Nephron progenitor cell (in vitro differentiated cells): ENCODE data around the gene NOL6.
A peak's percentile ranks its signal among the peaks of the same experiment; 100 is the strongest.
"Not testable (repeated sequence)": the region's sequence is repeated elsewhere in the genome, so short reads cannot be mapped to it uniquely, and the experiment has no call there.

Source experiments
- DNase-seq: peaks from one replicate; pipeline ENCODE4 v3.0.0; 2021
- H3K27ac Mint-ChIP-seq: 2 replicates; pipeline ENCODE4 v1.8.0; 2021; ENCODE audit warnings: mild to moderate bottlenecking, moderate library complexity, mixed read lengths
- H3K27me3 Mint-ChIP-seq: 2 replicates; pipeline ENCODE4 v1.8.0; 2021; ENCODE audit warnings: mild to moderate bottlenecking, low read depth, mixed read lengths; ENCODE audit not compliant: poor library complexity
- H3K36me3 Mint-ChIP-seq: 2 replicates; pipeline ENCODE4 v1.8.0; 2021; ENCODE audit warnings: low read depth, mixed read lengths
- H3K4me1 Mint-ChIP-seq: 2 replicates; pipeline ENCODE4 v1.8.0; 2021; ENCODE audit warnings: mixed read lengths
- H3K4me3 Mint-ChIP-seq: 2 replicates; pipeline ENCODE4 v1.8.0; 2021; ENCODE audit warnings: mild to moderate bottlenecking, moderate library complexity, mixed read lengths
- H3K9me3 Mint-ChIP-seq: 2 replicates; pipeline ENCODE4 v1.8.0; 2021; ENCODE audit warnings: mild to moderate bottlenecking, moderate library complexity, mixed read lengths
- TF ChIP-seq, protein P1 (sequence below): fragments of 200-600 bp; sonication (generic); IDR thresholded peaks from 2 replicates; pipeline ENCODE4 v1.5.0; 2021; ENCODE audit warnings: antibody characterized with exemption

NOL6 gene

DNA sequence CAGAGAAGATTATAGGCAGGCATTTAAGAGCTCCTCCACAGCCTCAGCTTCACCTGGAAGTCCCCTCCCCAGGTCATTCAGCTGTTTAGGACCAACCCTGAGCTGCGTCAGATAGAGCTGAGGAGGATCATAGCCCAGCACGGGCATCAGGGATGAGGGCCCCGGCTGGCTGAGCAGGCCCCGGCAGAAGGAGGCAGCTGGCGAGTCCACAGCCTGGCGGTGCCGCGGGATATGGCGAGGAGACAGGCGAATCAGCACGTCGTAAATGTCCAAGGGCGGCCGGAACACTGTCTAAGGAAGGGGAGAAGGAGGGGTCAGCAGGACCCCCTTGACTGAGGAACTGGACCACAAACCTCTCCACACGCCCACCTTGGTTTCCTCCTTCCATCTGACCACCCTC lies 10.6 kb downstream of the NOL6 start:
- peaks cover 5% of the 10 kb centered on the region for H3K4me1 Mint-ChIP-seq
- H3K27ac Mint-ChIP-seq: no peak overlapping the region
- no peak overlapping the region for H3K4me3 Mint-ChIP-seq
- H3K27me3 Mint-ChIP-seq: no peaks in the 10 kb centered on the region
- DNase-seq: no peak
- H3K9me3 Mint-ChIP-seq: no peaks in the 10 kb centered on the region
- peaks cover 23% of the 10 kb centered on the region for H3K36me3 Mint-ChIP-seq
- TF ChIP-seq, protein P1, sequence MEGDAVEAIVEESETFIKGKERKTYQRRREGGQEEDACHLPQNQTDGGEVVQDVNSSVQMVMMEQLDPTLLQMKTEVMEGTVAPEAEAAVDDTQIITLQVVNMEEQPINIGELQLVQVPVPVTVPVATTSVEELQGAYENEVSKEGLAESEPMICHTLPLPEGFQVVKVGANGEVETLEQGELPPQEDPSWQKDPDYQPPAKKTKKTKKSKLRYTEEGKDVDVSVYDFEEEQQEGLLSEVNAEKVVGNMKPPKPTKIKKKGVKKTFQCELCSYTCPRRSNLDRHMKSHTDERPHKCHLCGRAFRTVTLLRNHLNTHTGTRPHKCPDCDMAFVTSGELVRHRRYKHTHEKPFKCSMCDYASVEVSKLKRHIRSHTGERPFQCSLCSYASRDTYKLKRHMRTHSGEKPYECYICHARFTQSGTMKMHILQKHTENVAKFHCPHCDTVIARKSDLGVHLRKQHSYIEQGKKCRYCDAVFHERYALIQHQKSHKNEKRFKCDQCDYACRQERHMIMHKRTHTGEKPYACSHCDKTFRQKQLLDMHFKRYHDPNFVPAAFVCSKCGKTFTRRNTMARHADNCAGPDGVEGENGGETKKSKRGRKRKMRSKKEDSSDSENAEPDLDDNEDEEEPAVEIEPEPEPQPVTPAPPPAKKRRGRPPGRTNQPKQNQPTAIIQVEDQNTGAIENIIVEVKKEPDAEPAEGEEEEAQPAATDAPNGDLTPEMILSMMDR: no peak

DNA sequence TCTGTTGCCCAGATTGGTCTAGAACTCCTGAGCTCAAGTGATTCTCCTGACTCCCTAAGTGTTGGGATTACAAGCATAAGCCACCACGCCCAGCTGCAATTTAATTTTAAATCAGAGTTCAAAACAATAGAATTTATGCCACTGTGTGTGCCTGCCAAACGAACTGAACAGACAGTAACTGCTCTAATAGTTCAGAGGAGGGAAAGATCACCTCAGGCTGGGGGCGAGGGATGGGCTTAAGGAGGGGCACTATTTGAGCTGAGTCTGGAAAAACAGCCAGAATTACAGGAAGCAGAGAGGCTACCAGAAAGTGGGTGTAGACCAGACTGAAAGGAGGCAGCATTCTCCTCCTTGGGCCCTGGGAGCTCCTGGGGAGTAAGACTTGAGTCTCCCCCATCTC lies 12.2 kb downstream of the NOL6 start:
- DNase-seq: no peak
- Mint-ChIP-seq H3K4me1 (peaks cover 5% of the 10 kb centered on the region), H3K36me3 (peaks cover 21% of the 10 kb centered on the region), H3K9me3 (no peaks in the 10 kb centered on the region), H3K27ac (no peak overlapping the region), H3K4me3 (no peak overlapping the region), H3K27me3 (no peaks in the 10 kb centered on the region)
- TF ChIP-seq, protein P1: no peak

DNA sequence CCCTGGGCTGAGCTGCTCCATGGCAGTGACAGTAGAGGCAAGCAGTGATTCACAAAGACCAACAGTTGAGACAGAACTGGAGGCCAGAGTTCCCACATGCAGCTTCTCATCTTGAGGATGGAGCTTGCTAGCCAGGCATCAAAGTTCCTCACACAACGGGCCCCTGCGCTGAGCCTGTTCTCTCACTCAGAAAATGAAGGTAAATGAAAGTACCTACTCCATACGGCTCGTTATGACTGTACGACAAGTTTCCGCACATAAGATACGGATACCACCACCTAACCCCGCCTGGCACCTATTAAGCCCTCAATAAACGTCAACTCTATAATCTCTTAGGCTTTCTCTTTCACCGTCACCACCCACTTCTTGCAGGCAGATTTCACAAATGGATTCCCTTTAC lies 12.9 kb downstream of the NOL6 start:
- no peak for DNase-seq
- Mint-ChIP-seq H3K4me3 (no peak overlapping the region), H3K4me1 (peaks cover 5% of the 10 kb centered on the region), H3K36me3 (peaks cover 21% of the 10 kb centered on the region), H3K27ac (no peak overlapping the region), H3K9me3 (no peaks in the 10 kb centered on the region), H3K27me3 (no peaks in the 10 kb centered on the region)
- TF ChIP-seq, protein P1: no peak

DNA sequence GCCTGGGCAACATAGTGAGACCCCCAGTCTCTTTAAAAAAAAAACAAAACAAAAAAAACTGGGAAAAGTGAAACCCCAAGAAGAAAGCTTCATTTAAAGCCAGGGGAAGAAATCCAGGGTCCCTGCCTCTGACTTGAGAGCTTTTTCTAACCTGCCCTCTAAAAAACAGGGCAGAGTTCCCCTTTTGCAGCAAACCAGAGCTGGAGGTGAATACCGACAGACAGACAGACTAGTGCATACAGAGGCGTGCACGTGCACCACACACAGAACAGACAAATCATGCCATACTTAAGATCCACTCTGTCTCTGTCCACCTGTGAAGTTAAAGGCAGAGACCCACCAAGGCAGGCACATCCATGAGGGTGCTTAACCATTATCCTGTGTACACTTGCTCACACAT lies 14.6 kb downstream of the NOL6 start:
- Mint-ChIP-seq H3K4me3 (no peak overlapping the region), H3K27ac (no peak overlapping the region), H3K9me3 (no peaks in the 10 kb centered on the region), H3K4me1 (no peaks in the 10 kb centered on the region), H3K36me3 (peaks cover 7% of the 10 kb centered on the region), H3K27me3 (peaks cover 3% of the 10 kb centered on the region)
- no peak for DNase-seq
- TF ChIP-seq, protein P1: no peak

DNA sequence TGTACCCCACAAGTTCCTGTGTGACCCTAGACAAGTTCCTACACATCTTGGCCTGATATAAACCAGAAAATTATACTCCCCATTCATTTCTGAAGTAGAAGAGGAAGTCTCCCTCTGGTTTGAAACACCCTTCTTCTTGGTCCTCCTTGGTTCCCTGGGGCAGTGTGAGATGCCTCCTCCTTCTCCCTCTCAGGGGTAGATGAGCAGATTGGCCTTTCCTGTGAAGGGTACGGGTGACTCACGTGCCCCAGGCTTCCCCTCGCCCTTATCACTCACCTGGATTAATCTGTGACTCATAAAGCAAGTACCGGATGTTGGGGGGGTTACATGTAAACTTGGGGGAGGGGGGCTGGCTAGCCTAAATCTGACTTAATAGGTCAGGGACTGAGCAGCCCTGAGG lies 15.3 kb downstream of the NOL6 start:
- Mint-ChIP-seq H3K36me3 (peaks cover 7% of the 10 kb centered on the region), H3K4me3 (no peak overlapping the region), H3K4me1 (peaks cover 1% of the 10 kb centered on the region), H3K27ac (no peak overlapping the region), H3K27me3 (peaks cover 3% of the 10 kb centered on the region), H3K9me3 (no peaks in the 10 kb centered on the region)
- no peak for DNase-seq
- TF ChIP-seq, protein P1: no peak

DNA sequence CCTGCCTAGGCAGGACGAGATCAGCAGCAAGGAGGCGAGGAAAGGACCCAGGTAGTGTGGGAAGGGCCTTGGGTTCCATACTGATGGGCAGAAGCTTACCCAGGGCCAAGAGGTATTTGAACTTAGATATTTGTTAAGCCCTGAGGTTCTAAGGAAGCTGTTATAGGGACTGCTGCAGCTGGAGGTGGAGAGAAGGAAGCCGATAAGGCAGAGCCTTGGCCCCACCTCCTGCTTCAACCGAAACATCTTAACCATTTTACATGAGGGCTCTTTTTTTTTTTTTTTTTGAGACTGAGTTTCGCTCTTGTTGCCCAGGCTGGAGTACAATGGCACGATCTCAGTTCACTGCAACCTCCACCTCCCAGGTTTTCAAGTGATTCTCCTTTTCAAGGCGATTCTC lies 17.8 kb downstream of the NOL6 start:
- no peak for DNase-seq
- TF ChIP-seq, protein P1: no peak
- H3K36me3 Mint-ChIP-seq: no peaks in the 10 kb centered on the region
- no peaks in the 10 kb centered on the region for H3K9me3 Mint-ChIP-seq
- peaks cover 3% of the 10 kb centered on the region for H3K27me3 Mint-ChIP-seq
- no peak overlapping the region for H3K4me3 Mint-ChIP-seq
- H3K27ac Mint-ChIP-seq: peak overlapping the region; percentile 60
- peaks cover 13% of the 10 kb centered on the region for H3K4me1 Mint-ChIP-seq

DNA sequence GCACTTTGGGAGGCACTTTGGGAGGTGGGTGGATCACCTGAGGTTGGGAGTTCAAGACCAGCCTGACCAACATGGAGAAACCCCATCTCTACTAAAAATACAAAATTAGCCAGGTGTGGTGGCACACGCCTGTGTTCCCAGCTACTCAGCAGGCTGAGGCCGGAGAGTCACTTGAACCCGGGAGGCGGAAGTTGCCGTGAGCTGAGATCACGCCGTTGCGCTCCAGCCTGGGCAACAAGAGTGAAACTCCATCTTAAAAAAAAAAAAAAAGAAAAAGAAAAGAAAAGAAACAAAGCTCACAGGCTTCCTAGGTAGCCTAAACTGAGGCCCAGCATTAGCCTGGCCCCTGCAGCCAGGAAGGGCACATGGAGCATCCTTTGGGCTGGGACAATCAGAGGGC lies 18.3 kb downstream of the NOL6 start:
- not testable (repeated sequence) for H3K36me3 Mint-ChIP-seq, H3K4me3 Mint-ChIP-seq, H3K9me3 Mint-ChIP-seq, H3K27me3 Mint-ChIP-seq, DNase-seq
- H3K27ac Mint-ChIP-seq: peak overlapping the region; percentile 60
- peaks cover 13% of the 10 kb centered on the region for H3K4me1 Mint-ChIP-seq

DNA sequence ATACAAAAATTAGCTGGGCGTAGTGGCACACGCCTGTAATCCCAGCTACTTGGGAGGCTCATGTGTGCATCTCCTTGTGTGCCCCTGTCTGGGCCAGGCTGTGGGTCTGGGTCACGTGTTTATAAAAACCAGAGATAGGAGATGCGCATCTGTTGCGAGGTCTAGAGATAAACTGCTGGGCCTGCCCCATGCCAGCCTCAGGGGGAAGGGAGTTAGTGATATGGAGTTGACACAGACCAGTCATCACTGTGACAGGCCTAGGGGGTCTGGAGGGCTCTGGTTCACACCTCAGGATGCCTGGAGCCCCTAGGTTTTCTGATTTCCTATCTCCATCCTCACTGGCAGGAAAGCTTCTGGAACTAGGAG lies 19.1 kb downstream of the NOL6 start:
- not testable (repeated sequence) for DNase-seq, H3K9me3 Mint-ChIP-seq, H3K27ac Mint-ChIP-seq, H3K4me3 Mint-ChIP-seq, H3K27me3 Mint-ChIP-seq, H3K36me3 Mint-ChIP-seq
- H3K4me1 Mint-ChIP-seq: peaks cover 13% of the 10 kb centered on the region
